Measurements from ENCODE around the gene MBOAT1.
"Not testable (repeated sequence)": the region's sequence is repeated elsewhere in the genome, so short reads cannot be mapped to it uniquely, and the experiment has no call there.

Gene MBOAT1

DNA sequence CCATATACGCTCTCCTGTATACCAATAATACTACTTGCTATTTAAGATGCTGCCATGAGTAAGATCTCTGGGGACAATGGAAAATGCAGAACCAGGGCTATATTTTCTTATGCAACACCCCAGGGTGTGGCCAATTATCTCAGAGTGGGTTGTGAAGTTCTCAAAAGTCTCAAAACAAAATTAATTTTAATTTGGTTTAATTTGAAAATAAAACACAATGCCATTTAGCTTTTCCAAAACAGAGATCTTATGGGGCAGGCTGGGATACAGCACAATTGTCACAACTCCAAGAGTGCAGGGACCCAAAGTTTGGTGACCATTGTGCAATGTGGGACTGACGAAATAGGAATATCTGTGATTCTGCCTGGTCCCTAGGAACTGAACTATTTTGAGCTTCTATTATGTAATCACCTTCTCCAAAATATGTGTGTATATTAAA, 43.1 kb downstream of the MBOAT1 start:
- no peak for DNase-seq

DNA sequence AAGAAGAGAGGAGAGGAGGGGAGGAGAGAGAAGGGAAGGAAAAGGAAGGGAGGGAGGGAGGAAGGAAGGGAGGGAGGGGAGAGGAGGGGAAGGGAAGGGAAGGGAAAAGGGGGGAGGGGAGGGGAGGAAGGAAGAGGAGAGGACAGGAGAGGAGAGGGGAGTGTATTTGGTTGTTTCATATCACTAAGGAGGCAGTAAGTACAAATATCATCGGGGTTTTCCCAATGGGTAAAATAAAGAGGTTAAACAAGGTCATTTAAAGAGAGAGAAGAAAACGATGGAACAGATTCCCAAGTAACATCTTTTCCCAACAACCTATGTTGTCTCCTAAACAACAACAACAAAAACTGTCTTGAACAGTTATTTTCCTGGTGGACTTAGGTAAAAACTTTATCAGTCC, 43.6 kb downstream of the MBOAT1 start:
- DNase-seq = no peak

- no peak for DNase-seq
Observed at GRCh38 chr6:20167601-20168000, 44.7 kb downstream of the MBOAT1 start.

GRCh38 chr6:20166210-20166609, 46.1 kb downstream of the MBOAT1 start:
- no peak for DNase-seq

- no peak for DNase-seq
Observed at GRCh38 chr6:20162515-20162914, 49.8 kb downstream of the MBOAT1 start.

DNA sequence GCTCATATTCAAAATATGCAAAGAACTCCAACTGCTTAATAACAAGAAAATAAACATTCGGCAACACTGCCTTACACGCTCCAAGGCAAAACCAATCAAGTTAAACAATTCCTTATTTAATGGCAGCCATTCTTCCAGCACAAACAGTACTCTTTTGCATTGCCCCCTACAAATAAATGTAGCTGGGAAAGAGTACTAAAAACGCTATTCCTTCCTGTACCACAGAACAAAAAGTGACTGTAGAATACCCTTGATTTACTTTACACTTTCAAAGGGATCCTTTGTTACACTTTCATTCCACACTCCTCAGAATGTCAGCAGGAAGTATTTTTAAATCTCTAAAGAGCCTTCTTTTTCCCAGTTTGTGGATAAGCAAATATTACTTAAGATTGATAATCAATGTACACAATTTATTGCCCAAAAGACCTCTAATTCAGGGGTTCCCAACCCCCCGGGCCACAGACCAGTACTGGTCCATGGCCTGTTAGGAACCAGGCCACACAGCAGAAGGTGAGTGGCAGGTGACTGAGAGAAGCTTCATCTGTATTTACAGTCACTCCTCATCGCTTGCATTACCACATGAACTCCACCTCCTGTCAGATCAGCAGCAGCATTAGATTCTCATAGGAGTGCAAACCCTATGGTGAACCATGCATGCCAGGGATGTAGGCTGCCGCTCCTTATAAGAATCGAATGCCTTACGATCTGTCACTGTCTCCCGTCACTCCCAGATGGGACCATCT, 51.6 kb downstream of the MBOAT1 start:
- no peak for DNase-seq

GRCh38 chr6:20159781-20160540, 52.3 kb downstream of the MBOAT1 start:
- no peak for DNase-seq

- no peak for DNase-seq
Observed at GRCh38 chr6:20159098-20159497, 53.2 kb downstream of the MBOAT1 start.

DNA sequence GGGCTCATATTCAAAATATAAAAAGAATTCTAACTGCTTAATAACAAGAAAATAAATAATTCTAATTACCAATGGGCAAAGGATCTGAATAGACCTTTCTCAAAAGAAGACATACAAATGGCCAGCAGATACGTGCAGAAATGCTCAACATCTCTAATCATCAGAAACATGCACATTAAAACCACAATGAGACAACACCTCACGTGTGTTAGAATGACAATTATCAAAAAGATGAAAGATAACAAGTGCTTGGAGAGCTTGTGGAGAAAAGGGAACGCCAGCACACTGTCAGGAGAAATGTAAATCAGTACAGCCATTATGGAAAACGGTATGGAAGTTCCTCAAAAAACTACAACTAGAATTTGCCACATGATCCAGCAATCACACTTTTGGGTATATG, 53.6 kb downstream of the MBOAT1 start:
- no peak for DNase-seq

- no peak for DNase-seq
Observed at GRCh38 chr6:20156824-20157223, 55.4 kb downstream of the MBOAT1 start.

- no peak for DNase-seq
Observed at GRCh38 chr6:20154753-20155152, 57.5 kb downstream of the MBOAT1 start.

GRCh38 chr6:20153194-20153593, 59.1 kb downstream of the MBOAT1 start:
- DNase-seq = no peak

DNA sequence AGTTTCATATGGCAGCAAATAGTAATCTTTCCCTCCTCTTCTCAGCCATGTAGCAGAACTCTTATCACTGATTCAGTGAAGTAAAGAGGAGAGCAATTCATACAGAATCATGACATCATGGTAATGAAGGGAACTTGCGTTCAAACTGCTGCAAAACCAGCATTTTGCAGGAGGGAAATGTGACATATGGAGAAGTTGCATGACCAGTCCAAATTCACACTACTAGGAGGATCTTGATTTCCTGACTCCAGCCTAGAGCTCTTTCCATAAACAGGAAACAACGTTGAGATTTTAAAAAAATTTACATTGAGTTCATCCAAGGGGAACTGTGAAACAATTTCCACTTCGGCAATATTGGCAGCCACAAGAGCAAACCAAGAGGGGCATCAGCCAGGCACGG, 63.8 kb downstream of the MBOAT1 start:
- DNase-seq = no peak

DNA sequence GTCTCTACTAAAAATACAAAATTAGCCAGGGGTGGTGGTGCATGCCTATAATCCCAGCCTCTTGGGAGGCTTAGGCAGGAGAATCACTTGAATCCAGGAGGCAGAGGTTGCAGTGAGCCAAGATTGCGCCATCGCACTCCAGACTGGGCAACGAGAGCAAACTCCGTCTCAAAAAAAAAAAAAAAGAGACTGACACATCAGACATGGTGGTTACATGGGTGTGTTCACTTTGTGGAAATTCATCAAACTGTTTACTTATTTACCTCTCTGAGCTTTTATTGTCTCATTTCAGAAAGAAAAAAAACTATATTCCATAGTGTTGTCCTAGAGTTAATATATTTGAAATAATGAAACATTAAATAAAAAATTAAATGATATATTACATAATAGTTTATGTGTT, 64.8 kb downstream of the MBOAT1 start:
- DNase-seq = no peak

GRCh38 chr6:20146831-20147230, 65.4 kb downstream of the MBOAT1 start:
- DNase-seq = not testable (repeated sequence)

DNA sequence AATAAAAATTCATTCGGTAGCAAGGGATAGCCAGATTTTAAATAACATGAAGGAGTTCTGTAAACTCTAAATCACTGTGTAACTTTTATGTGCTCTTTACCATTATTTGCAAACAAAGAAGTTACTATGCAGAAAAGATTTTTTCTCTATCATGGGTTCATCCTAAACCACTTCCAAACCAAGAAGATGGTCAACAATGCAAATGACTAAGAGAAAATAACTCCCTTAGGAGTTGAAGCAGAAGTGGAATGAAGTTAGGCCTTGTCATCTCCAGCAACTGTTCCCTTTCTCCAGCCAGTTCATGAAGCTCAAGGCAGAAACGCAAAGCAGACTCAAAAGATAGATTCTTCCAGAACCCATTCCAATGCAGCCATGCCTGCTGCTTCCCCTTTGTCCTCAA, 66.0 kb downstream of the MBOAT1 start:
- DNase-seq = no peak

- DNase-seq = no peak
Observed at GRCh38 chr6:20142866-20143265, 69.4 kb downstream of the MBOAT1 start.

DNA sequence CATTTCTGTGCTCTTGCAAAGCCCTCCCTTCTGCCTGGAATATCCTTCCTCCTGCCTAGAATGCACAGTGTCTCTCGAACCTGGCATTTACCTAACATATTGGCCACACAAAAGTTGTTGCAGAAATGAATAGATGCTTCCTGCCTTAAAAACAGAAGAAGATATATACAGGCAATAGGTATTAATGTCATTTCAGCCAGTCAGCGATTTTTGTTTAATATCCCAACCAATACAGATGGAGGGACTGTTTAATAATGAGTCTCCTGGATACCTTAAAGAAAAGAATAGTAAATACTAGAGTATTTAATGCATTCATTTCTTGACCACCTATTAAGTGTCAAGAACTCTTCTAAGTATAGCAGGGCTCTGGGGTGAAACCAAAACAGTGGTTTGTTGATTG, 70.3 kb downstream of the MBOAT1 start:
- no peak for DNase-seq

- DNase-seq = not testable (repeated sequence)
Observed at GRCh38 chr6:20139127-20139963, 72.9 kb downstream of the MBOAT1 start.

GRCh38 chr6:20137837-20138236, 74.4 kb downstream of the MBOAT1 start:
- DNase-seq = no peak

- no peak for DNase-seq
Observed at GRCh38 chr6:20137240-20137639, 75.0 kb downstream of the MBOAT1 start.

- no peak for DNase-seq
Observed at GRCh38 chr6:20135677-20136268, 76.5 kb downstream of the MBOAT1 start.

DNA sequence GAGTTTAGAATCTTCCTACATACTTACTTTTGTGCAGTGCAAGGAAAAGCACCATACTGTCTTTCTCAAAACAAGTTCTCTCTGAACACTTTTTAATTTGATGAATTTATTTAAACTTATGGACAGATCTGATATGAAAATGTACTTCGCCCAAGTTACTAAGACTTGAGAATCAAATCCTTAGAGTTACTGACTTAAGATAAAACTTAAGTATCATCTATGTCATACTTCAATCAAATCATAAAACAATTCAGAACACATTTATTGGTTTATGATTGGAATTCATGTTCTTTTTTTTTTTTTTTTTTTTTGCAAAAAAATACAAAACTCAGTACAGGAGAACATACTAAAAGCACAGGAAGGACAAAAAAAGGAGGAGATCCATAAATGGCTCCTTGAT, 77.7 kb downstream of the MBOAT1 start:
- no peak for DNase-seq
